NCI-H345 (cell line): ENCODE measurements around the gene EPHX1.

Experiments used
- DNase-seq: peaks from one replicate; lab custom pipeline; 2025; lab: John Stamatoyannopoulos, UW

Gene EPHX1

DNA sequence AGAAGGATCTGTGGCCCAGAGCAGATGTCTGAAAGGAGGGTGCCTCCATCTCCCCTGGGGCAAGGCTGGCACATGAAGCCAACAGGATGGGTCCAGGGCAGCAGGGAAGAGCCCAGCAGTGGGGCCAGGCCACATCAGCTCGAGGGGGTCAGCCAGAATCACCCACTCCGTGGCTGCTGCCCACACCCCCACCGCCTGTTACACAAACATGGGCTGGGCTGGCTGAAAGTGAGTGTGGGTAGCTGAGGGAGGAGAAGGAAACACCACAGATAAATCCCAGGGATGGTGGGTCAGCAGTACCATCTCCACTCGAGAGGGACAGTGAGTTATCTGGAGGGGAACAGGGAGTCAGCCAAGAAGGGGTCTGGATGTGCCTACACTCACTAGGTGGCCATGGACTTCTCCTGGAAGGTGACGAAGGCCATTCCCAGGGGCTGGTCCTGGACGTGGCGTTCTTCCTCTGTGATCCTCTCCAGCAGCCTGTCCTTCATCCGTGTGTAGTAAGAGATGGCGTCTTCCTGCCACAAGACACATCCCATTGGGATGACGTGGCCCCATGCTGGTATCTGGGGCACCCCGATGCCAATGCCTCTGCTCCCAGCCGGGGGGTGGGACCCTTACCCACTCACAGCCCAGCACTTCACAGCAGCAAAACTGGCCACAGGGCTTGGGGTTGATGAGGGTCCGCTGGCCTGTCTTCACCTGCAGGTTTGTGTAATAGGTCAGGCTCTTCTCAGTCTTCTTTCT is 52.1 kb downstream of the EPHX1 start:
- no peak for DNase-seq

DNA sequence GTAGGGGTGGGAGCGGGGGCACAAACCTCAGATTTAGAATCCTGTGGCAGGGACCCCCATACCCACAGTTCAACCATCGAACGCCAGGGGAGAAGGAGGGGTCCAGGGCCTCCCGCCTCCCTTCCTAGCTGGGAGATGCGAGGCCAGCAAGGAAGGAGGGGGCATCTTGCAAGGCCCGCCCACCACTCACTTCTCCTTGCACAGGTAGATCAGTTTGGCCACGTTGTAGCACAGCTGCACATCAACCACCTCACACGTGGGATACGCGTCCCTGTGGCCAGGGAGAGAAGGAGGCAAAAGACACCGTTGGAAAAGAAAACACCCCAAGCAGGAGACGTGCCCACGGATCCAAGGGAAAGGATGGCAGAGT is 52.6 kb downstream of the EPHX1 start:
- DNase-seq: no peak

DNA sequence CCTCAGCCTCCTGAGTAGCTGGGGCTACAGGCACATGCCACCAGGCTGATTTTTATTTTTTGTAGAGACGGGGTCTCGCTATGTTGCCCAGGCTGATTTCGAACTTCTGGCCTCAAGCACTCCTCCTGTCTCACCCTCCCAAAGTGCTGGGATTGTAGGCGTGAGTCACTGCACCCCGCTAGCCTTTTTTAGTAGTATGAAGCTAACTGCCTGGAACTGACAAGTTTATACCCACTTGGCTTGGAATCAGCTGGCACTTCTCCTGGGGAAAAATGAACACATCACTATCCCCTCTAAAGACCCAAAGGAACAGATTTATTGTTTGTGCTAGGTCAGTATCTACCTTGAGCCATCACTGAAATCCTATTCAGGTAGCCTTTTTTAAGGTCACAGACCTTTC is 53.2 kb downstream of the EPHX1 start:
- no peak for DNase-seq

DNA sequence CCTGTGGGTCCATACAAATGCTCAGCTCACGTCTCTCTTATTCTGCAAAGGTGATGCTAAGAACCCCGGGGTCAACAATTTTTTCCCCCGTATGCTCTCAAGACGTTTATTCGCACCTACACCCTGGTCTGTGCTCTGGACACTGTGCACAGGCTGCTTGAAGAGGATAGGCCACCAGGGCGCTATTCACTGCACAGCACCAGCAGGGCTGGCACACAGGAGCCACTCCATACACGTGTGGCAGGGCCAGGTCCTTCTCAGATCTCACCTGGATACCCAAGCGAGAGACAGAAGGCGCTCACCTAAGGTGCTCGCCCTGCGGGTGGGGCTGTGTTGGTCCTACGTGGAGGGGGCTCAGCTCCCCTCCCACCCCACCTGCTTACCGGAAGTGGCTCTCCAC is 55.6 kb downstream of the EPHX1 start:
- no peak for DNase-seq

- no peak for DNase-seq
Observed at GRCh38 chr1:225866061-225866837, 56.3 kb downstream of the EPHX1 start.

DNA sequence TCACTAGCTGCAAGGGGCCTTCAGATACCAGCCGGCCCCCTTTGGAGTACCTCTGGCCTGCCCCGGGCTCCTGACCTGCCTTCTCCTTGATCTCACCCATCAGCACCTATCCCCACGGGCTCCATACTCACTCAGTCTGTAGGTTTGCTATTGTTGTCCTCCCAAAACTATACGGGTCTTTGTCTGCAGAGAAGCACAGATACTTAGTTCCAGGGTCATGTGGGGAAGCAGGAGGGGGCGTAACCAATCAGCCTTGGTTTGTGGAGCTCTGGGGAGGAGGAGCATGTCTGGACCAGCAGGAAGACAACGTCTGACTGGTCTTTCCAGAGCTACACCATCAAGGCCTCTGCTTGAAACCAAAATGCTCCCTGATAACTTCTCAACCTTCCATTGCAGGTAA is 57.1 kb downstream of the EPHX1 start:
- no peak for DNase-seq

DNA sequence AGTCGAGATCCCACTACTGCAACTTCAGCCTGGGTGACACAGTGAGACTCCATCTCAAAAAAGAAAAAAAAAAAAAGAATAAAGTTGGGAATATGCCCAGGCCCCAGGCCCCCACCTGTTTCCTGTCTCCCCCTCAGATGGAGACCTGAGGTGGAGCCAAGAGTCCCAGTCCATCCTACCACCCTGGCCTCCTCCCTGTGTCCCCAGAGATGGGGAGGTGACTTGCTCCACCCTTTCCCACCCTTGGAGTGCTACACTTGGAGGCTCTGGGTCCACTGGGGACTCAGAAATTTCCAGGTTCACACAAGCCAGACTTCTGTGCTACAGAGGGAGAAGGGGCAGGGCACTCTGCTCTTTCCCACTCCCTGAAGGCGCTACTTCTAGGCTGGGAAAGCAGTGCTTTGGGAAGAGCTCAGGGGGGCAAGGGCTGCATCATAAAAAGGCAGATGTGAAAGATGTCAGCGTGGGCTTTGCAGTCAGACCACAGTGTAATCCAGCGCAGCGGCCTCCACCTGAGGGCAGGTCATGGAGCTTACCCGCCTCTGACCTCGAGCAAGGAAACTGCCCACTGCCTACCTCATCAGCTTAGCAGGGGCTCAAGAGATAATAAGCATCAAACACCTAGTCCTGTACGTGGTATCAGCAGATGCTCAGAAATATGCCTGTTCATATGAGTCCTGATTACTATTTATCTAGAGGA is 58.9 kb downstream of the EPHX1 start:
- no peak for DNase-seq

DNA sequence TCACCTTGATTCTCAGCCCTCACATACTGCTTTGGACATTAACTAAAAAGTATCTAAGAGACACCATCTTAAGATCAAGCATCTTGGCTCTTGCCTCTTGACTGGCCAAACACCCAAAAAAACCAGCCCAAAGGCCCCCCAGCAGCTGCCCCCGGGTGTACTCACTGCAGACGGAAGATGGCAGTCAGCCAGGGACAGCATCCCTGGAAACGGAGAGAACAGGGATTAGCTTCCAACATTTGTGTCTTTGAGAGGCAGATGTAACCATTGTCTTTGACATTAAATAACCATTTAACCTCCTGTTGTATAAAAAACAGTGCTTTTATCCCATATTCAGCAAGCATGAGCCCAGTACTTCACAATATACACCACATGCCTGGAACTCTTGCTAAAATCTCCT is 61.0 kb downstream of the EPHX1 start:
- peak; percentile 65 for DNase-seq

- DNase-seq: peak; percentile 79
Observed at GRCh38 chr1:225871359-225872074, 61.6 kb downstream of the EPHX1 start.

DNA sequence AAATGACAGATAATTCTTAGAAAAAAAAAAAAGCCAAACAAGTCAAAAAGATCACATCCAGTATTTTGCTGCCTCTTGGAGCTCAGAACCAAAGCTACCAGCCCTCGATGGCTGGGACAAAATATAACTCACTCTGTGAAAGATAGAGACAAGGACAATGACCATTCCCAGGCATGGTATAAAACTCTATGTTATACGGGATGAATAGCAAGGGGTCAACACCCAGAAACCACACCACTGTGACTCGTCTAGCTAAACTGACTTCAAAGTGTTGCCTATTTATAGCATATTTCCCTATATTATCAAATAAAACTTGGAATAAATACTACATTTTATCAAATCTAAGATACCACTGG is 62.1 kb downstream of the EPHX1 start:
- no peak for DNase-seq

GRCh38 chr1:225873281-225873850 is 63.4 kb downstream of the EPHX1 start:
- no peak for DNase-seq

- DNase-seq: no peak
Observed at GRCh38 chr1:225874431-225874830, 64.5 kb downstream of the EPHX1 start.

GRCh38 chr1:225875044-225875815 is 65.3 kb downstream of the EPHX1 start:
- DNase-seq: no peak

DNA sequence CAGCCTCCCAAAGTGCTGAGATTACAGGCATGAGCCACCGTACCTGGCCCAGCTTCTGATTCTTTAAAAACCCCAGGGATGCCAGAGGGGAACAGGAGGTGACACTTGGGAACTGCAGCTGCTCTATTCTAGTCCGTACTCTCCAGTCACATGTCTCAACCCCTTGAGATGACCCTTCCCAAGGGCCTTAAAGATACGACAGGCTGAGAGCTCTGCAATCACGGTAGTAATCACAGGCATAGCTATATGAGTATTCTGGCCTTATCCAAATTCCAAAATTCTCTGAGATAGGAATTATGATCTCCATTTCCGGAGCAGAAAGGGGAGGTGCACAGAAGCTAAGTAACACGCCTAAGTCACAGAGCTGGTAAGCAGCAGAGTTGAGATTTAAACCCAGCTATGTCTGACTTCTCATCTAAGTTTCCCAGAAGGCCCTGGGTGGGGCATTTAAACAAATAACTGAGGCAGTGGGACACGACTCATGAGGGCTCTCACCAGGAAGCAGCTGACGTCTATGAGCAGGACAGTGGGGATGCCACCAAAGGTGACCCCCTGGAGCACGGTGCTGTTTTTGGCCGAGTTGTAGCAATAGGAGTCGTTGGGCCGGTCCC is 67.1 kb downstream of the EPHX1 start:
- no peak for DNase-seq

DNA sequence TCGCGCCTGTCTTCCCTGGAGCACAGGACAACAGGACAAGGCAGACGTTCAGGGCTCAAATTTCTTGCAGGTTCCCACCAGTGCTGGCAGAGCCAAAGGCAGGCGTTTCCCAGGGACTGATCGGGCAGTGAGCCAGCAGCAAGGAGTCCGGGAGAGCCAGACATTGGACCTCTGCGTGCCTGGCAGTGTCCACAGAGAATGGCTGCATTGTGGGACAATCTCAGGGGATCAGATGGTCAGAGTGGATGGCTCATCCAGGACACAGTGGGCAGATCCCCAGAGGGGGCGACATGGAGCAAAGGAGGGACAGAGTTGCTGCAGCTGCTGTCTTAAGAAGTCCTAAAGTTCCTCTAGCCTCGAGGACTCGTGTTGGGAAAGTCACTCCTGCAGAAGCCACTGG is 67.7 kb downstream of the EPHX1 start:
- DNase-seq: no peak

DNA sequence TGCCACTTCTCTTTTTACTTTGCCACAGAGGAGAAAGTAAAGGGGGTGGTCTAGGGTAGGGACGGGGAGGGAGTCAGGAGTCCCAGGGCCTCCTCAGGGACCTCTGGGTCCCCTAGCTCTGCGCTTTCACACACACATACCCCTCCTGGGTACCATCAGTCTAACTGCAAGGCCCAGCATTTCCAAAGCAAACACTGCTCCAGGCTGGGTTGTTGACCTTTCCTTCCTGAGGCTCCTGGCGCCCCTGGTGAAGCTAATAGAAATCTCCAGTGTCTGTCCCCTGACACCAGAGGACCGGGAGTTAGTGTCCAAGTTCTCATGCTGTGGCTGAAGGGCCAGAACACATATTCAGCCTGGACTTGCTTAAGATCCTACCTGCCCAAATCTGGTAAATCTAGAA is 68.4 kb downstream of the EPHX1 start:
- DNase-seq: no peak

- peak; percentile 42 for DNase-seq
Observed at GRCh38 chr1:225879521-225880221, 69.7 kb downstream of the EPHX1 start.

DNA sequence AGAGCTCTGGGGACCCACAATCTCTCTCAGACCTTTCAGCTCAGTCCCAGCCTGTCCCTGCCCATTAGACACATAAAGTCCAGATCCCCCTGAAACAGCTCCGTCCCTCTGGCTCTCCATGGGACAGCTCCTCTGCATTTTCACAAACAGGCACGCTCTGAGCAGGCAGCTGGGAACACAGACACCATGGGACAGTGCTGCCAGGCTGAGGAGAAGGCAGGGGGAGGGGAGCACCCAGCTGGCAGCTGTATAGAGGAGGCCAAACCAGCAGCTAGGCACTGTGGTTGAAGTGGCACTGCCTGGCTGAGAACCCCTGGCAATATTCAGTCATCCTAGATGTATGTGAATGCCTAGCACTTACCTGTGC is 70.3 kb downstream of the EPHX1 start:
- peak; percentile 45 for DNase-seq

GRCh38 chr1:225880636-225881035 is 70.7 kb downstream of the EPHX1 start:
- no peak for DNase-seq
